Retinal pigment epithelial cell (primary cell): ENCODE measurements around the gene HDAC7.

Experiments used
- DNase-seq: peaks from one replicate; pipeline ENCODE4 v3.0.0-alpha.2; 2010; ENCODE audit warnings: low read depth
- H3K4me3 ChIP-seq: 2 replicates; pipeline ENCODE4 v1.5.1; 2011; ENCODE audit warnings: mild to moderate bottlenecking, low read length, control low read depth, moderate library complexity
- CTCF ChIP-seq: conservative IDR thresholded peaks from 2 replicates; pipeline ENCODE4 v1.5.1; 2011; ENCODE audit warnings: low read depth, low read length, control low read depth, inconsistent platforms

Gene HDAC7

GRCh38 chr12:47777741-47778558 lies 41.8 kb downstream of the HDAC7 start:
- TF ChIP-seq CTCF: no peak
- no peak overlapping the region for H3K4me3 ChIP-seq

GRCh38 chr12:47777151-47777550 lies 42.6 kb downstream of the HDAC7 start:
- no peak overlapping the region for H3K4me3 ChIP-seq
- DNase-seq: no peak
- no peak for TF ChIP-seq CTCF

More at GRCh38 chr12:47777741-47778558, 41.8 kb downstream of the HDAC7 start:
- no peak for DNase-seq

- DNase-seq: no peak
- H3K4me3 ChIP-seq: no peak overlapping the region
- TF ChIP-seq CTCF: no peak
Observed at GRCh38 chr12:47776471-47777143, 43.1 kb downstream of the HDAC7 start.

- no peak overlapping the region for H3K4me3 ChIP-seq
- DNase-seq: no peak
- no peak for TF ChIP-seq CTCF
Observed at GRCh38 chr12:47775100-47775911, 44.4 kb downstream of the HDAC7 start.

GRCh38 chr12:47774663-47775062 lies 45.0 kb downstream of the HDAC7 start:
- H3K4me3 ChIP-seq: no peak overlapping the region
- TF ChIP-seq CTCF: no peak

GRCh38 chr12:47773858-47774580 lies 45.7 kb downstream of the HDAC7 start:
- peak overlapping the region; percentile 55 for H3K4me3 ChIP-seq
- no peak for TF ChIP-seq CTCF
- DNase-seq: no peak

More at GRCh38 chr12:47774663-47775062, 45.0 kb downstream of the HDAC7 start:
- no peak for DNase-seq
